Sciatic nerve (tissue), 2 donors: ENCODE measurements around the gene PCDHGA1. TPM values are rescaled to one million over a fixed set of nuclear protein-coding genes. Genes with fewer than 3 reads are reported as not detected.
"Not testable (repeated sequence)": the region's sequence is repeated elsewhere in the genome, so short reads cannot be mapped to it uniquely, and the experiment has no call there.

Experiments
- ATAC-seq: fragments of 200-7000 bp; cut with Tn5 transposase; one replicate; pipeline ENCODE4 v1.9.1; 2020; ENCODE audit warnings: mild to moderate bottlenecking, moderate library complexity
- DNase-seq: peaks from one replicate; pipeline ENCODE4 v3.0.0-alpha.2; 2020; ENCODE audit warnings: low spot score
- intact Hi-C: fragments of 100-400 bp; cut with DNase I; formaldehyde crosslinking; loops from one replicate; pipeline ENCODE4 v1.14.2; 2022
- total RNA-seq: library from RNA; stranded (reverse); fragmentation: NEBNext Ultra II Directional; extraction: Animal tissue kit (Norgen Biotek cat#: 25700); gene quantifications from one replicate; pipeline ENCODE4 v1.2.1, GENCODE V29; 2021
- donor health status: DM: no; HTN: no; CAD: no.
- donor health status: DM: no; HTN: no; CAD: no.

The PCDHGA1 gene
- total RNA-seq, 1 donor from 2014 or later, result 1.4 TPM

DNA sequence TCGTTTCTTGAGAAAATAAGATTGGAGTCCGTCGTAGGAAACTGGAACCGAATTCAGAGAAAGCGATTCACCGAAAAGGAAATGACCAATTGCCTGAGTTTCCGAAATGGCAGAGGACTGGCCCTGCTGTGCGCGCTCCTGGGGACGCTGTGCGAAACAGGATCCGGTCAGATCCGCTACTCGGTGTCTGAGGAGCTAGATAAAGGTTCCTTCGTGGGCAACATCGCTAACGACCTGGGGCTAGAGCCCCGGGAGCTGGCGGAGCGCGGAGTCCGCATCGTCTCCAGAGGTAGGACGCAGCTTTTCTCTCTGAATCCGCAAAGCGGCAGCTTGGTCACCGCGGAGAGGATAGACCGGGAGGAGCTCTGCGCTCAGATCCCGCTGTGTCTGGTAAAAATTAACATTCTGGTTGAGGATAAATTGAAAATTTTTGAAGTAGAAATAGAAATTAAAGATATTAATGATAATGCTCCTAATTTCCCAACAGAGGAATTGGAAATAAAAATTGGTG is 13.7 kb downstream of the PCDHGA1 start:
- ATAC-seq, result no peak
- no peak for DNase-seq
- intact Hi-C loops, result no loop called here

DNA sequence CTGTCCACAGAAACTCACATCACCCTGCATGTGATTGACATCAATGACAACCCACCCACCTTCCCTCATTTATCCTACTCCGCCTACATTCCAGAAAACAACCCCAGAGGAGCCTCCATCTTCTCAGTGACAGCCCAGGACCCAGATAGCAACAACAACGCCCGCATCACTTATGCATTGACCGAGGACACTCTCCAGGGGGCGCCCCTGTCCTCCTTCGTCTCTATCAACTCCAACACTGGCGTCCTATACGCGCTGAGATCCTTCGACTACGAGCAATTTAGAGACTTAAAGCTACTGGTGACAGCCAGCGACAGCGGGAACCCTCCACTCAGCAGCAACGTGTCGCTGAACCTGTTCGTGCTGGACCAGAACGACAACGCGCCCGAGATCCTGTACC is 15.0 kb downstream of the PCDHGA1 start:
- ATAC-seq (no peak), DNase-seq (no peak)
- intact Hi-C loops, result no loop called here

DNA sequence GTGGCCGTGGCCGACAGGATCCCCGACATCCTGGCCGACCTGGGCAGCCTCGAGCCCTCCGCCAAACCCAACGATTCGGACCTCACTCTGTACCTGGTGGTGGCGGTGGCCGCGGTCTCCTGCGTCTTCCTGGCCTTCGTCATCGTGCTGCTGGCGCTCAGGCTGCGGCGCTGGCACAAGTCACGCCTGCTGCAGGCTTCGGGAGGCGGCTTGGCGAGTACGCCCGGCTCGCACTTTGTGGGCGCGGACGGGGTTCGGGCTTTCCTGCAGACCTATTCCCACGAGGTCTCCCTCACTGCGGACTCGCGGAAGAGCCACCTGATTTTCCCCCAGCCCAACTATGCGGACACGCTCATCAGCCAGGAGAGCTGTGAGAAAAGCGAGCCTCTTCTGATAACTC is 15.7 kb downstream of the PCDHGA1 start:
- intact Hi-C loops, ATAC-seq, DNase-seq: not testable (repeated sequence)

DNA sequence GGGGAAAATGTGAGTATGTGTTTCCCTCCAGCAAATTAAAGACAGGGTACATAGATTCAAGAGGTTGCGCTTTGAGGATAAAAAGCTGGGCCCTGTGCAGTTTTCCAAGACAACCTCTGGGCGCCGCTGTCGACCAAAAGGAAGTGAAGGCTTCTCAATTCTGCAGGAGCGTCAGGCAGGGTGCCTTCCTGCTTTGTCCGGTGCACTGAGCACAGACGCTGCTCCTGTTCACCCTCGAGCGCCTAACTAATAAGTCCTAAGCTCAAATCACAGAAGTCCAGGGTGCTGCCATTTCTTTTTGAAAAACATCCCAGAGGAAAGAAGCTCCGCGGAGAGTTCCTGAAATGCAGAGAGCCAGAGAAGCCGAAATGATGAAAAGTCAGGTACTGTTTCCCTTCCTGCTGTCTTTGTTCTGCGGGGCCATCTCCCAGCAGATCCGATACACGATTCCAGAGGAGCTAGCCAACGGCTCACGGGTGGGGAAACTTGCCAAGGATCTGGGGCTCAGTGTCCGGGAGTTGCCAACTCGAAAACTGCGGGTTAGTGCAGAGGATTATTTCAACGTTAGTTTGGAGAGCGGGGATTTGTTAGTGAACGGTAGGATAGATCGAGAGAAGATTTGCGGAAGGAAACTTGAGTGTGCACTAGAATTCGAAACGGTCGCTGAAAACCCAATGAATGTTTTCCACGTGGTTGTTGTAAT is 19.8 kb downstream of the PCDHGA1 start, which contains the start of gene PCDHGB1:
TSS of gene PCDHGB1 (plus strand) at position 183 of the 703 bp plus-strand sequence. CDS start at position 345, 162 bp downstream.
- ATAC-seq (no peak), DNase-seq (no peak)
- intact Hi-C loops, result no loop called here

DNA sequence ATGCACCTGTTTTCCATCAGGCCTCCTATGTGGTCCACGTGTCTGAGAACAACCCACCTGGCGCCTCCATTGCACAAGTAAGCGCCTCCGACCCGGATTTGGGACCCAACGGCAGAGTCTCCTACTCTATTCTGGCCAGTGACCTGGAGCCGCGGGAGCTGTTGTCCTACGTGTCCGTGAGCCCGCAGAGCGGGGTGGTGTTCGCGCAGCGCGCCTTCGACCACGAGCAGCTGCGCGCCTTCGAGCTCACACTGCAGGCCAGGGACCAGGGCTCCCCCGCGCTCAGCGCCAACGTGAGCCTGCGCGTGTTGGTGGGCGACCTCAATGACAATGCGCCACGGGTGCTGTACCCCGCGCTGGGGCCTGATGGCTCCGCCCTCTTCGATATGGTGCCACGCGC is 21.3 kb downstream of the PCDHGA1 start:
- DNase-seq, result no peak
- ATAC-seq, result no peak
- intact Hi-C loops, result no loop called here

DNA sequence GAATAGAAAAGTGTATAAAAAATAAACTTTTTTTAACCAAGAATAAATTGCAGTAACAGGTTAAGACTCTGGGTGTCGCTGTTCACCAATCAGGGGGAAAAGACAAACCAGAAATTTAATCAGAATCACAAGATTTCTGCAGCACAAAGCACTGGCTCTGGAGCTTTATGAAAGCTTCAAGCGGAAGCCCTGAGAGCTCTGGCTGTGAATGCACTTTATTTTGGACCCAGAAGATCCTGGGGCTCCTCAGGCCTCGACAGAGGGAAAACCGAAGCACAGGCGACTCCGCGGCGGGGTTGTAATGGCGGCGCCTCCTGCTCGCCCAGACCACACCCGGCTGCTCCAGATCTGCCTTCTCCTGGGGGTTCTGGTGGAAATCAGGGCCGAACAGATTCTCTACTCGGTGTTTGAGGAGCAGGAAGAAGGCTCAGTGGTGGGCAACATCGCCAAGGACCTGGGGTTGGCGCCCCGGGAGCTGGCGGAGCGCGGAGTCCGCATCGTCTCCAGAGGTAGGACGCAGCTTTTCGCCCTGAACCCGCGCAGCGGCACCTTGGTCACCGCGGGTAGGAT is 24.7 kb downstream of the PCDHGA1 start, which contains the start of gene PCDHGA4:
TSS of gene PCDHGA4 (plus strand) at position 122 of the 570 bp plus-strand sequence. CDS start at position 209, 87 bp downstream.
- intact Hi-C loops, result no loop called here
- ATAC-seq, result no peak

DNA sequence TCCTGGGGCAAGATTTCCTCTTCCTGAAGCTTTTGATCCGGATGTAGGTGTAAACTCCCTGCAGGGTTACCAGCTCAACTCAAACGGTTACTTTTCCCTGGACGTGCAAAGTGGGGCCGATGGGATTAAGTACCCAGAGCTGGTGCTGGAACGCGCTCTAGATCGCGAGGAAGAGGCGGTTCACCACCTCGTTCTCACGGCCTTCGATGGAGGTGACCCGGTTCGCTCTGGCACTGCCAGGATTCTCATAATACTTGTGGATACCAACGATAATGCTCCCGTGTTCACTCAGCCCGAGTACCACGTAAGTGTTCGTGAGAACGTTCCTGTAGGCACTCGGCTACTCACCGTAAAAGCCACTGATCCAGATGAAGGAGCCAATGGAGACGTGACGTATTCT is 25.3 kb downstream of the PCDHGA1 start:
- DNase-seq, result no peak
- intact Hi-C loops, result no loop called here
- ATAC-seq, result no peak

More for the DNA sequence above, 24.7 kb downstream of the PCDHGA1 start, which contains the start of gene PCDHGA4:
- no peak for DNase-seq

DNA sequence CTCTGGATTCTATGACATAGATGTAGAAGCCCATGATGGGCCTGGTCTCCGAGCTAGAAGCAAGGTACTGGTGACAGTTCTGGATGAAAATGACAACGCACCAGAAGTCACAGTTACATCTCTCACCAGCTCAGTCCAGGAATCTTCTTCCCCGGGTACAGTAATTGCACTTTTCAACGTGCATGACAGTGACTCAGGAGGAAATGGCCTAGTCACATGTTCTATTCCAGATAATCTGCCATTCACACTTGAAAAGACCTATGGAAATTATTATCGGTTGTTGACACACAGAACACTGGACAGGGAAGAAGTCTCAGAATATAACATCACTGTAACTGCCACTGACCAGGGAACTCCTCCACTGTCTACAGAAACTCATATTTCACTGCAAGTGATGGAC is 25.8 kb downstream of the PCDHGA1 start:
- DNase-seq, result no peak
- intact Hi-C loops, result no loop called here
- no peak for ATAC-seq

DNA sequence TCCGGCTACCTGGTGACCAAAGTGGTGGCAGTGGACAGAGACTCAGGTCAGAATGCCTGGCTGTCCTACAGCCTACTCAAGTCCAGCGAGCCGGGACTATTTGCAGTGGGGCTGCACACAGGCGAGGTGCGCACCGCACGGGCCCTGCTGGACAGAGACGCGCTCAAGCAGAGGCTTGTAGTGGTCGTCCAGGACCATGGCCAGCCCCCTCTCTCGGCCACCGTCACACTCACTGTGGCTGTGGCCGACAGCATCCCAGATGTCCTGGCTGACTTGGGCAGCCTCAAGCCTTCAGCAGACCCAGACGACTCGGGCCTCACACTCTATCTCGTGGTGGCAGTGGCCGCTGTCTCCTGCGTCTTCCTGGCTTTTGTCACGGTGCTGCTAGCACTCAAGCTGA is 26.6 kb downstream of the PCDHGA1 start:
- DNase-seq, result no peak
- no peak for ATAC-seq
- intact Hi-C loops, result no loop called here

DNA sequence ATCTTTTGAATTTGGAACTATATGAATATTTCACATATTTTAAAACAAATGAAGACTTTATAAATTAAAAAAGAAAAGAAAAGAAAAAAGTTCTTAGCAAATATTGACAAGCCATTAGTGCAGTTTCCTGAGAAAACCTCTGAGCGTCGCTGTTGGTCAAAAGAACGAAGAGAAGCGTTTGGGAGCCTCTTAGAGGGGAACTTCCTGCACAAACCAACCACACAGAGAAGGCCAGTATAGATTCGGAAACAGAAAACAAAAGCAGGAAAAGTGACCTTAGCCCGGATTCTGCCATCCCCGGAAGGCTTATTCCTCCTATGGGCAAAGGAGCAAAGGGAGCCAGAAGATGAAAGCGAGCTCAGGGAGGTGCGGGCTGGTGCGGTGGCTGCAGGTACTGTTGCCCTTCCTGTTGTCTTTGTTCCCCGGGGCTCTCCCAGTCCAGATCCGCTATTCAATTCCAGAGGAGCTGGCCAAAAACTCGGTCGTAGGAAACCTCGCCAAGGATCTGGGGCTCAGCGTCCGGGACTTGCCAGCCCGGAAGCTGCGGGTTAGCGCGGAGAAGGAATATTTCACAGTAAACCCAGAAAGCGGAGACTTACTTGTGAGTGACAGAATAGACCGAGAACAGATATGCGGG is 29.6 kb downstream of the PCDHGA1 start, which contains the start of gene PCDHGB2:
TSS of gene PCDHGB2 (plus strand) at position 205 of the 637 bp plus-strand sequence. CDS start at position 347, 142 bp downstream.
- DNase-seq (no peak), ATAC-seq (no peak)
- intact Hi-C loops, result no loop called here

DNA sequence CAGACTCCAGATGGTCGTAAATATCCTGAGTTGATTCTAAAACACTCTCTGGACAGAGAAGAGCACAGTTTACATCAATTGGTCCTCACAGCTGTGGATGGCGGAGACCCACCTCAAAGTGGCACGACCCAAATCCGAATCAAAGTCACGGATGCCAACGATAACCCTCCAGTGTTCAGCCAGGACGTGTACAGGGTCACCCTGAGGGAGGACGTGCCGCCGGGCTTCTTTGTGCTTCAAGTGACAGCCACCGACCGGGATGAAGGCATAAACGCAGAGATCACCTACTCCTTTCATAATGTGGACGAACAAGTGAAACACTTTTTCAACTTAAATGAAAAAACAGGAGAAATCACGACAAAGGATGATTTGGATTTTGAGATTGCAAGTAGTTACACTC is 30.4 kb downstream of the PCDHGA1 start:
- DNase-seq (no peak), ATAC-seq (no peak)
- intact Hi-C loops, result no loop called here

DNA sequence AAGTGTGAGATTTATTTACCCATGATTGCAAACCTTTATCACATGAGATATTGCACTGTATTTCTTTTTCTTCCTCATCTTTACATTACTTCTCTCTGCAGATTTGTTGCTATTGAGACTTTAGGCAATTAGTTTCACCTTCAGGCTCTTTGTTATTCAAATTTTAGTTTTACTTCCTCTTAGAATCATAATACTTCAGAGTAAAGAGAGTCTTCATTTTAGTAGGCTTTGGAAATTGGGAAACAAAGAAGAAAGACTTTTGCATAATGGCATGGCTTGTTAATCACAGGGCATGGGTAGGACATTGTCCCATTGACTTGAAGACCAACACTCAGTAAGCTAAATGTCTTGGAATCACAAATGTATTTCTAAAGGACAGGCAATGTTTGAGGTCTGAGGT is 32.4 kb downstream of the PCDHGA1 start:
- no peak for ATAC-seq

DNA sequence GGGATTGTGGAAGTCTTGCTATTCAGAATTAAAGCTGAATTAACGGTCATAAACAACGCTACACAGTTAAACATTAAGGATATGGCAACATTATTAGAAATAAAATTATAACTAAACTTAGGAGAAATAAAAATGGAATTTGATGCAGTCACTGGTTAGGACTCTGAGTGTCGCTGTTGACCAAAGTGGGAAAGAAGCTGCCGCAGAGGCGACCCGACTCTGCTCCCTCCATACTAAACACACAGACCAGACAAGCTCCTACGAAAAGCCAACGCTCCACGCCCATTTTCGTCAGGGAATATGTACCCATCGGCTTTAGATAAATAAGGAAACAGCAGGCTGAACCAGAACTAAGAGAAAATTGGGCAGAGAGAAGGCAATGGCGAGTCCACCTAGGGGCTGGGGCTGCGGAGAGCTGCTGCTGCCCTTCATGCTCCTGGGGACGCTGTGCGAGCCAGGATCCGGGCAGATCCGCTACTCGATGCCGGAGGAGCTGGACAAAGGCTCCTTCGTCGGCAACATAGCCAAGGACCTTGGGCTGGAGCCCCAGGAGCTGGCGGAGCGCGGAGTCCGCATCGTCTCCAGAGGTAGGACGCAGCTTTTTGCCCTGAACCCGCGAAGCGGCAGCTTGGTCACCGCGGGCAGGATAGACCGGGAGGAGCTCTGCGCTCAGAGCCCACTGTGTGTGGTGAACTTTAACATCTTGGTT is 33.8 kb downstream of the PCDHGA1 start, which contains the start of gene PCDHGA5:
TSS of gene PCDHGA5 (plus strand) at position 211 of the 709 bp plus-strand sequence. CDS start at position 380, 169 bp downstream.
- no peak for ATAC-seq
- no peak for DNase-seq
- intact Hi-C loops, result no loop called here

More for the DNA sequence above, 32.4 kb downstream of the PCDHGA1 start:
- intact Hi-C loops, result no loop called here
- no peak for DNase-seq

DNA sequence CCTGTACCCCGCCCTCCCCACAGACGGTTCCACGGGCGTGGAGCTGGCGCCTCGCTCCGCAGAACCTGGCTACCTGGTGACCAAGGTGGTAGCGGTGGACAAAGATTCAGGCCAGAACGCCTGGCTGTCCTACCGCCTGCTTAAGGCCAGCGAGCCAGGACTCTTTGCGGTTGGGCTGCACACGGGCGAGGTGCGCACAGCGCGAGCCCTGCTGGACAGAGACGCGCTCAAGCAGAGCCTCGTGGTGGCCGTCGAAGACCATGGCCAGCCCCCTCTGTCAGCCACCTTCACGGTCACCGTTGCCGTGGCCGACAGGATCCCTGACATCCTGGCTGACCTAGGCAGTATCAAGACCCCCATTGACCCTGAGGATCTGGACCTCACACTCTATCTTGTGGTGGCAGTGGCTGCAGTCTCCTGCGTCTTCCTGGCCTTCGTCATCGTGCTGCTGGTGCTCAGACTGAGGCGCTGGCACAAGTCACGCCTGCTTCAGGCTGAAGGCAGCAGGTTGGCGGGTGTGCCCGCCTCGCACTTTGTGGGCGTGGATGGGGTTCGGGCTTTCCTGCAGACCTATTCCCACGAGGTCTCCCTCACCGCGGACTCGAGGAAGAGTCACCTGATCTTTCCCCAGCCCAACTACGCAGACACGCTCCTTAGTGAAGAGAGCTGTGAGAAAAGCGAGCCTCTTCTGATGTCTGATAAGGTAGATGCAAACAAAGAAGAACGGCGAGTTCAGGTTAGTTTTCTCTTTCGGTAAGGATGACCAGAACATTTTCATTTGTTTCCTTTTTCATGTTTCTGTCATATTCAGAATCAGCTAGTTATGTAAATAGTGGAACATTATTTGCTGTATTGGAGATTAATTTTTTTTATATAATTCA is 35.9 kb downstream of the PCDHGA1 start:
- intact Hi-C loops, result no loop called here
- no peak for ATAC-seq
- DNase-seq, result no peak

DNA sequence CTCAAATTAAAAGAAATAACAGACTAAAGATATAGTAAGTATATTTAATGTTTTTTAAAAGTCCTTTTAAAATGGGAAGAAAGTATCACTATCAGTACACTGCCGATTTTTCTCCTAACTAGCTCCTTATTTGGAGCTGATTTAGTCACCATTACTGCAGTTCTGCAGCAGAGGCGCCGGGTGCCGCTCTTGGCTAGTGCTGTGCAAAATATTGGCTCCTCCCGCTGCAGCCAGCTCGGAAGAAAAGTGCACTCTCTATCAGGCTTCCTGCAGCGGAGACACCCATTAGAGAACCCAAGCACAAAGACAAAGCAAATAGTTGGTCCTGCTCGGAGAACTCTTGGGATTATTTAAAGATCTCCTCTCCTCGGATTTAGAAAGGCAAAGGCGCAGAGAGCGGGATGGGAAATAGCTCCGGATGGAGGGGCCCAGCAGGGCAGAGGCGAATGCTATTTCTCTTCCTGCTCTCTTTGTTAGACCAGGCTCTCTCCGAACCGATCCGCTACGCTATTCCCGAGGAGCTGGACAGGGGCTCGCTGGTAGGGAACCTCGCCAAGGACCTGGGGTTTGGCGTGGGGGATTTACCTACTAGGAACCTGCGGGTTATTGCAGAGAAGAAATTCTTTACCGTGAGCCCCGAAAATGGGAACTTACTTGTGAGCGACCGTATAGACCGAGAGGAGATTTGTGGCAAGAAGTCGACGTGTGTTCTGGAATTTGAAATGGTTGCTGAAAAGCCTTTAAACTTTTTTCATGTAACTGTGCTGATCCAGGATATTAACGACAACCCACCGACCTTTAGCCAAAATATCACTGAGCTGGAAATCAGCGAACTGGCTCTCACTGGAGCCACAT is 39.9 kb downstream of the PCDHGA1 start, which contains the start of gene PCDHGB3:
TSS of gene PCDHGB3 (plus strand) at position 249 of the 855 bp plus-strand sequence. CDS start at position 402, 153 bp downstream.
- intact Hi-C loops, result no loop called here
- ATAC-seq (peak; percentile 61), DNase-seq (no peak)

DNA sequence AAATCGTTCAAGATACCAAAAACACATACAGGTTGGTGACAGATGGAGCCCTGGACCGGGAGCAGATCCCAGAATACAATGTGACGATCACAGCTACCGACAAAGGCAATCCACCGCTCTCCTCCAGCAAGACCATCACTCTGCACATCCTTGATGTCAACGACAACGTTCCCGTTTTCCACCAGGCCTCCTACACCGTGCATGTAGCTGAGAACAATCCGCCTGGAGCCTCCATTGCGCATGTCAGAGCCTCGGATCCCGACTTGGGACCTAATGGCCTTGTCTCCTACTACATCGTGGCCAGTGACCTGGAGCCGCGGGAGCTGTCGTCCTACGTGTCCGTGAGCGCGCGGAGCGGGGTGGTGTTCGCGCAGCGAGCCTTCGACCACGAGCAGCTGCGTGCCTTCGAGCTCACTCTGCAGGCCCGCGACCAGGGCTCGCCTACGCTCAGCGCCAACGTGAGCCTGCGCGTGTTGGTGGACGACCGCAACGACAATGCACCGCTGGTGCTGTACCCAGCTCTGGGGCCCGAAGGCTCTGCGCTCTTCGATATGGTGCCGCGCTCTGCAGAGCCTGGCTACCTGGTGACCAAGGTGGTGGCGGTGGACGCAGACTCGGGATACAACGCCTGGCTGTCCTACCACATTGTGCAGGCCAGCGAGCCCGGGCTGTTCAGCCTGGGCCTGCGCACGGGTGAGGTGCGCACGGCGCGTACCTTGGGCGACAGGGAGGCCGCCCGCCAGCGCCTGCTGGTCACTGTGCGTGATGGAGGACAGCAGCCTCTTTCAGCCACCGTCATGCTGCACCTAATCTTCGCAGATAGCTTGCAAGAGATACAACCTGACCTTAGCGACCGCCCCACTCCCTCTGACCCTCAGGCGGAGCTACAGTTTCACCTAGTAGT is 41.5 kb downstream of the PCDHGA1 start:
- ATAC-seq (no peak), DNase-seq (no peak)
- intact Hi-C loops, result no loop called here
